Astrocyte (in vitro differentiated cells and primary cell): ENCODE measurements around the gene PDE3A.

ENCODE experiments used
- EZH2 ChIP-seq: IDR thresholded peaks from 2 replicates; pipeline ENCODE4 v1.6.1; 2012; ENCODE audit warnings: mild to moderate bottlenecking, low read length, inconsistent platforms; ENCODE audit not compliant: insufficient read depth
- TF ChIP-seq, protein P1 (sequence below): IDR thresholded peaks from 2 replicates; pipeline ENCODE4 v1.5.1; 2011; ENCODE audit warnings: low read depth, mild to moderate bottlenecking, inconsistent platforms, low read length, moderate library complexity; ENCODE audit not compliant: insufficient read depth

DNA sequence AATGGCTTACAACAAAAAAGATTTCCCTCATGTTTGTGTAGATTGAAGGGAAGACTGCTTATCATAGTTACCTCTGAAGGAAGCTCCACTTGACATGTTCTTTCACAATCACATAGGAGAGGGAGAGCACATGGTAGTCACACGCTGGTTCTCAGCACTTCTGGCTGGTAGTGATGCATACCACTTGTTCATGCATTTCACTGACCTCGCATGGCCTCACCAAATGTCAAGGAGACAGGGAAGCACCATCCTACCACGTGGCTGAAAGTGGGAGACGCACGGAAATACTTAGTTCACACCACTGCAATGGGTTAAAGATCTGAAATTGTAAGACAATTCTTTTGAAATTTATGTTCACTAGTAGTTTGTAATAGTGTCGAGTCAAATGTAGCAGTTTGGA lies 74.0 kb downstream of the PDE3A start:
- TF ChIP-seq, protein P1, sequence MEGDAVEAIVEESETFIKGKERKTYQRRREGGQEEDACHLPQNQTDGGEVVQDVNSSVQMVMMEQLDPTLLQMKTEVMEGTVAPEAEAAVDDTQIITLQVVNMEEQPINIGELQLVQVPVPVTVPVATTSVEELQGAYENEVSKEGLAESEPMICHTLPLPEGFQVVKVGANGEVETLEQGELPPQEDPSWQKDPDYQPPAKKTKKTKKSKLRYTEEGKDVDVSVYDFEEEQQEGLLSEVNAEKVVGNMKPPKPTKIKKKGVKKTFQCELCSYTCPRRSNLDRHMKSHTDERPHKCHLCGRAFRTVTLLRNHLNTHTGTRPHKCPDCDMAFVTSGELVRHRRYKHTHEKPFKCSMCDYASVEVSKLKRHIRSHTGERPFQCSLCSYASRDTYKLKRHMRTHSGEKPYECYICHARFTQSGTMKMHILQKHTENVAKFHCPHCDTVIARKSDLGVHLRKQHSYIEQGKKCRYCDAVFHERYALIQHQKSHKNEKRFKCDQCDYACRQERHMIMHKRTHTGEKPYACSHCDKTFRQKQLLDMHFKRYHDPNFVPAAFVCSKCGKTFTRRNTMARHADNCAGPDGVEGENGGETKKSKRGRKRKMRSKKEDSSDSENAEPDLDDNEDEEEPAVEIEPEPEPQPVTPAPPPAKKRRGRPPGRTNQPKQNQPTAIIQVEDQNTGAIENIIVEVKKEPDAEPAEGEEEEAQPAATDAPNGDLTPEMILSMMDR: no peak
- TF ChIP-seq EZH2: no peak
